GM21786 (cell line): Measurements from ENCODE around the gene STC2.
"Not testable (repeated sequence)": the region's sequence is repeated elsewhere in the genome, so short reads cannot be mapped to it uniquely, and the experiment has no call there.

Experiments
- ATAC-seq: cut with Tn5 transposase; IDR thresholded peaks from one replicate; pipeline ENCODE4 v1.9.1; 2021; ENCODE audit not compliant: unreplicated experiment

STC2 gene

GRCh38 chr5:173327948-173328843 lies at the start of gene STC2:
STC2 (minus strand) TSS chr5:173328414; CDS start chr5:173328193, 221 bp downstream.
- ATAC-seq, result peak; percentile 58

DNA sequence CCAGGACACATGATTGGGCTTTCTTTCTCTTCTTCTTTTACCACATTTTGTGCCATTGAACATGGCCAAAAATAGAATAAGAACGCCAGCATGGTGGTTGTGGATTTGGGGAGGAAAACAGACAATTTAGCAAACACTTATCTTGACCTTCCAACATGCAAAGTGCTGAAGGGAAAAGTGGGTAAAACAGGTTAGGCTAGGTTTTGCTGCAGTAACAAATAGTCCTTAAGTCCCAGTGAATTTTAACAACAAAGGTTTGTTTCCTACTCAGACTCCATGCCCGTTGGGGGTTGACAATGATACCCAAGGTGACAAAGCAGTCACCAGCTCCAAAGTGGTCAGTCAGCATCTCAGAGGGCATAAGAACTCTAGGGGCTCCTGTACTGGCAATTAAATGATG lies 43.2 kb upstream of the STC2 start:
- no peak for ATAC-seq

- ATAC-seq, result not testable (repeated sequence)
Observed at GRCh38 chr5:173363406-173363805, 35.2 kb upstream of the STC2 start.

- no peak for ATAC-seq
Observed at GRCh38 chr5:173355561-173355960, 27.3 kb upstream of the STC2 start.

GRCh38 chr5:173354645-173355044 lies 26.4 kb upstream of the STC2 start:
- no peak for ATAC-seq

DNA sequence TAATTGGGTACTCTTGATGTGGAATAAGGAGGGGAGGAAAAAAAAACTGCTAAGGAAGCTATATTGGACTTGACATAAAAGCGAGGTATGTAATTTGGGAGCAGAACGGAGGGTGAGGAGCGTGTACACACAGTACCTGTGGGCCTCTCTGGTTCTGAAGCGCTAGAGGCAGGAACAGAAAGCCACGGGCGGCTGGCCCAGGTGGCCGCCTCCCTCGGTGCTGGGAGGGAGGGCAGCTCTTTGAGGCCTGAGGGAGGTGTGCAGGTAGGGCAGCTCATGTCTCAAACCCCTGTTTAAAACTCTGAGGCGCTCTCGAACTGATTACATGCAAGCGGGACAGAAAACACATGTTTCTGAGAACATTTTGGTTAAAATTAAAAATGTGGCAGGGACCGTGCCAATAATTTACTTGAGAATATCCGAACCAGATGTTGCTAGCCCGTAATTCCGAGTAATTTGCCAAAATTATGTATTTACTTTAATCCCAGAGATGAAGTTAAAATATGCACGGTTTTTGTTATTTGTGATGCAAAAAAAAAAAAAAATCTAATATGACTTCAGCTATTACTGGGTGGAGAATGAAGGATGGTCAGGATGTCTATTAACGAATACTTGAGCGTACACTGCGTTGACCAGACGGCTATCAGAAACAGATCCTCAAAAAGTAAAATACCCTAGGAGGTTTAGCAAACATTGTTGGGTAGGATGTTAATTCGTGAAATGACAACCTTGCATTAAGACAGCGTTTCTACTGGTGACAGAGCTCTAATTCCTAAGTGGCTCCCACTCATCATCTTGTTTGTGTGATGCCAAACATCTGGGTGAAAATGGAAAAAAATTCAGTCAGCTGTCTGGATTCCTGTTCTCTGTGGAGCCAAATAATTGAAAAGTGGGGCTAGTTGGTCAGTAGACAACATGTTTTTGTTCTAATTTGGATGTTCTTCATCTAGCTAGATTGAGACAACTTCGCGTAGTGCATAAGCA lies 24.4 kb upstream of the STC2 start:
- ATAC-seq, result no peak

DNA sequence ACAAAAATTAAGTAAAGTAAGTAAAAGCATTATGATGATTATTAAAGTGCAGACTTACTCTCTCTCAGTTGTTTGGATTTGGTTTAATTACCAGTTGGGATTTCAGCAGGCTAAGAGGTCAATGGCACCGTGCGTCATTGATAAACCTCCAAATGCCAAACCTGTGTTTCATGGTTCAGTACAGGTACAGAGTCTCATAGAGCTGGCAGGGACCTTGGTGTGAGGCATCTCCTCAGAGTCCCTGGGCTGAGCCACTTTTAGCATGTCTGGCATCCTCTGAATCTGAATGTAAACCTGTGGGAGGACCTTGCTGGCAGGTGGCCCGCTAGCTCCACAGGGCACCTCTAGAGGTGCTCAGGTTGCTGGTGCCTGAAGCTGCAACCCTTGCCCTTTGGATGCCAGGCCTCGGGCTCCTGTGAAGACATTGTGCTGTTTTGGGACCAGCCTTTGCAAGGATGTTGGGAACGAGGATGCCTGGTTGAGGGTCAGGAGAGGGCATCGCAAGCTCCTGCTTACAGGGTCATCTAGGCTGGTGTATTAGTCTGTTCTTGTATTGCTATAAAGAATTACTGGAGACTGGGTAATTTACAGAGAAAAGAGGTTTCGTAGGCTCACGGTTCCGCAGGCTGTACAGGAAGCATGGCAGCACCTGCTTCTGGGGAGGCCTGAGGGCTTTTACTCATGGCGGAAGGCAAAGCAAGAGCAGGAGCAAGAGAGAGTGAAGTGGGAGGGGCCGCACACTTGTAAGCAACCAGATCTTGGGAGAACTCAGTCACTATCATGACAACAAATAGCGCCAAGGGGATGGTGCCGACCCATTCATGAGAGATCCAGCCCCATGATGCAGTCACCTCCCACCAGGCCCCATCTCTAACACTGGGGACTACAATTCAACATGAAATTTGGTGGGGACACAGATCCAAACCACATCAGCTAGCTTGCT lies 14.9 kb upstream of the STC2 start:
- ATAC-seq, result no peak

- ATAC-seq, result no peak
Observed at GRCh38 chr5:173341961-173342430, 13.8 kb upstream of the STC2 start.

GRCh38 chr5:173340984-173341383 lies 12.8 kb upstream of the STC2 start:
- ATAC-seq, result no peak

- ATAC-seq, result no peak
Observed at GRCh38 chr5:173340451-173340850, 12.2 kb upstream of the STC2 start.

DNA sequence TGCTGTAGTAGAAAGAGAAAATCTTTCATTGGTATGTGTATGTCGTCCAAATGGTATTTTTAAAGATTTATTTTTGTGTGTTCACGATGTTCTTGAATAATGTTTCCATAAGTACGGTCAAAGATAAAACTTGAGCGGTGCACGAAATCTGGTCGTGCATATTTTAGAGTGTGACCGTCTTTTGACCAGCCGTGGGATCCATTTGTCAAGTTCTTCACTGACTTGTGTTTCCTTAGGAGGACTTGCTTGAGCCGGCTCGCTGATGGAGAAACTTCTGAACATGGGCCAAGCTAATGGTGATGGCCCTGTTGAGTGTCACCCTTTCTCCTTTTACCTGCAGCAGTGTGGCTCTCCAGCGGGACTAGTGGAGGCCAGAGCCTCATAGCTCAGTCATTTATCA lies 11.1 kb upstream of the STC2 start:
- ATAC-seq, result no peak

DNA sequence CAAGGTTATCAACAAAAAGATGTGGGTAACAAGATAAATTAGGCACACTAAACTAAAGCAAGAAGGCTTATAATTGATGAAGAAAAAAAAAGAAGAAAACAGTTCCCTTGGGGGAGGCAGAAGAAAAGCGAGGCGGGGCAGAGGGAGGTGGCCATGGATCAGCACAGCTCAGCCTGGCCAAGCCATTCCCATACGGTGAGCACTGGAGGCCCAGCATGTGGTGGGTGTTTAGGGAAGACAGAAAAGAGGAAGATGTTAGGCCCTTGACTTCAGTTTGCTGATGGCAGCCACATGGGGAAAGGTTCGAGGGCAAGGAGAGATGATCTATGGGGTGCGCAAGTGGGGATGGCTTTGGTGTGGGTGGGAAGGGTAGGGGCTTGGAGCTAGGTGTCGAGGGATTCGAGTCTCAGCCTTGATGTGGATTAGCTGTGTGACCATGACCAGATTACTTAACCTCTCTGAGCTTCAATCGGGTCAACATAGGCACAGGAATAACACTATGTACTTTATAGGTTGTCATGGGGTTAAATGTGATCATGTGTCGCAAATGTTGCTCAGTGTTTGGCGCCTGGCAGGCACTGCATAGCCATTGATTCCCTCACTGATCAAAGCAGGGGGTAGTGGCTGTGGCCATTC lies 10.3 kb upstream of the STC2 start:
- no peak for ATAC-seq

DNA sequence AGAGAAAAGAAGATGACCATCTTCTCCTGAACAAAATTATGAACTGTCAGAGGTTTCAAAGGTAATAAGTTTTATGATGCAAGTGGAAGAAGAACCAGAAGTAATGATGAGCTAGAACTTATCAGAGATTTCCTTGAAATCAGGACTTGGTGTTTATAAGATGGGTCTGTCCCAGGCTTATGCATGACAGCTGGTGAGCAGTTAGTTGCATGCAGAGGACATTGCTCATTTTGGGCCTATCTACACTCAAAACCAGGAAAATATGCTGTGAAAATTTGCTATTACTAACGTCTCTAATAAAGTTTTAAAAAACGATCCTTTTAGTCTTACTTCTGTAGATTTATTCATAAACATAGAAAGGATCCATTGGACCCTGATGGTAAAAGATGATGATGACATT lies 6.6 kb upstream of the STC2 start:
- no peak for ATAC-seq

DNA sequence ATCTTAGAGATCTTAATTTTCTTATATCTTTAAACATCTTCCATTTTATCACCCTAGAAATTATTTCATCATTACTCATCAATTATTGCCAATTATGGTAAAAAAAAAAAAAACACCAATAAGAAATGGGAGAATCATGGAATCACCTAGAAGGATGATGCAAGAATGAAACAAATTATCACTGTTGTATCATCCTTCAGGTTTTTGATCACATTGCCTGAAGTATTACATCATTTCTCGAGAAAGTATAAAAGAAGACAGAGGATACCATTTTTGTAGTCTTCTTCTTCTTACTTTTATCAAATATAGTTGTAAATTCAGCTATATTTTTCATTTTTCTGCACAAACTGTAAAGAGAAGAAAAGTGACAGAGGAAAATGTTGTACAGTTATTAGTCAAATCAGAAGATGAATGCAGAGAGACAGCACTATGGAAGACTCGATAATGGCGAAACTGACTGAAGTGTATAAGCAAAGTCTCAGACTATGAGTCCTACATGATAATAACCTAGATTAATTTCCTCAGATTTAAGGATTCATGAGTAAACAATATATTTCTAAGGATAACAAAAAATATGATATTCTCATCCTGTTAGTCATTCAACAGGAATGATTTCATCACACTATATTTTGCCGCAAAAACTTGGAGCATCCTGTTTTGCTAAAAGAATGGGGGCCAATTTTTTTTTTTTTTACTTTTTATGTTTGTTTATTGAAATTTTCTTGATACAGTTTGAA lies 5.9 kb upstream of the STC2 start:
- no peak for ATAC-seq

GRCh38 chr5:173331956-173332479 lies 3.8 kb upstream of the STC2 start:
- ATAC-seq, result peak; percentile 35

DNA sequence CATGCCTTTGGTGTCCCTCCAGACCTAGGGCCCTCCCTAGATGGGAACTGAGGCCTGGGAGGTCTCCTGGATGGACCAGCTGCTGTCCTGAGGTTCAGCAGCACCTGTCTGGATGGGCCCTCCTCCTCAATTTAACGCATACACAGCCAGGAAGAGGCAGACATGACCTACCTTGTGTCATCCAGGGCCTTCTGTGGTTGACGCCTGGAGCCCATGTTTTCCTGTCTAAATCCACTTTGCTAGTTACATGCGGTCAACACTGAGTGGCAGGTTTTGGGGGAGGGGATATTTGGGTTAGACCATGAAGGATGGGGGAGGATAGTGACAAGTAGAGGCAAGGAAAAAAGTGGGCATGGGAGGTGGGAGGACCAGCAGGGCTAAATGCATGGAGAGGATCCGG lies 3.1 kb upstream of the STC2 start:
- no peak for ATAC-seq

GRCh38 chr5:173330338-173331206 lies 2.4 kb upstream of the STC2 start:
- no peak for ATAC-seq
